PC-3 (cell line): Measurements from ENCODE around the gene ARHGAP5.

ENCODE experiments used
- CTCF ChIP-seq: fragments of 300-600 bp; sonication (generic); conservative IDR thresholded peaks from 2 replicates; pipeline ENCODE4 v1.5.1; 2017; ENCODE audit warnings: antibody characterized with exemption, low read depth, mild to moderate bottlenecking, low read length
- EZH2 ChIP-seq: fragments of 300-600 bp; sonication (generic); IDR thresholded peaks from one replicate; pipeline ENCODE4 v1.6.1; 2017; ENCODE audit warnings: antibody characterized with exemption, mild to moderate bottlenecking, low read length; ENCODE audit not compliant: unreplicated experiment

- TF ChIP-seq EZH2 (no peak), CTCF (no peak)
Measured at GRCh38 chr14:32129124-32129523, 52.0 kb downstream of the ARHGAP5 start.
